ENCODE measurements around the gene CMC4. TPM values are rescaled to one million over a fixed set of nuclear protein-coding genes. Genes with fewer than 3 reads are reported as not detected.

CMC4 gene
- 6.1 TPM for total RNA-seq (ENCODE audit: unreplicated experiment)
- long read RNA-seq, partial matches to known transcripts, result 0 of 2 reads
- long read RNA-seq, other reads (novel, unspliced or antisense), result 0 of 2 reads

- H3K27me3 Mint-ChIP-seq (ENCODE audit: unreplicated experiment), result peaks cover 2% of the 10 kb centered on the region
- TF ChIP-seq CTCF (IDR thresholded peaks at IDR 0.05; ENCODE audit: unreplicated experiment), result no peak
- peak within 1 kb of the TSS; percentile 93 for H3K4me3 Mint-ChIP-seq (ENCODE audit: unreplicated experiment)
- H3K9me3 Mint-ChIP-seq (ENCODE audit: unreplicated experiment), result no peaks in the 10 kb centered on the region
- peaks cover 29% of the 10 kb centered on the region for H3K4me1 Mint-ChIP-seq (ENCODE audit: unreplicated experiment)
- H3K27ac Mint-ChIP-seq (ENCODE audit: unreplicated experiment), result peak within 1 kb of the TSS; percentile 88
- H3K36me3 Mint-ChIP-seq (ENCODE audit: low read depth, unreplicated experiment), result peaks cover 23% of the 10 kb centered on the region
- peak; percentile 71 for DNase-seq (ENCODE audit: low spot score)
These were observed at the start of gene CMC4, which contains the start of the genes BRCC3 and MTCP1 for GRCh38 chrX:155070975-155071693. TSS of gene CMC4 (minus strand) at chrX:155071136. CDS start at chrX:155064023, 7,113 bp downstream. TSS of gene BRCC3 (plus strand) at chrX:155071508. CDS start at chrX:155071528, 20 bp downstream. TSS of gene MTCP1 (minus strand) at chrX:155071136. CDS start at chrX:155066010, 5,126 bp downstream.

GRCh38 chrX:155115174-155115819 lies 44.4 kb upstream of the CMC4 start:
- no peak for DNase-seq (ENCODE audit: low spot score)
- no peak overlapping the region for H3K27ac Mint-ChIP-seq (ENCODE audit: unreplicated experiment)
- no peak overlapping the region for H3K4me3 Mint-ChIP-seq (ENCODE audit: unreplicated experiment)
- H3K36me3 Mint-ChIP-seq (ENCODE audit: low read depth, unreplicated experiment), result no peaks in the 10 kb centered on the region
- no peak for TF ChIP-seq CTCF (IDR thresholded peaks at IDR 0.05; ENCODE audit: unreplicated experiment)
- no peaks in the 10 kb centered on the region for H3K9me3 Mint-ChIP-seq (ENCODE audit: unreplicated experiment)
- peaks cover 2% of the 10 kb centered on the region for H3K27me3 Mint-ChIP-seq (ENCODE audit: unreplicated experiment)
- H3K4me1 Mint-ChIP-seq (ENCODE audit: unreplicated experiment), result no peaks in the 10 kb centered on the region

GRCh38 chrX:155113097-155113496 lies 42.2 kb upstream of the CMC4 start:
- H3K9me3 Mint-ChIP-seq (ENCODE audit: unreplicated experiment), result no peaks in the 10 kb centered on the region
- no peak overlapping the region for H3K27ac Mint-ChIP-seq (ENCODE audit: unreplicated experiment)
- H3K4me1 Mint-ChIP-seq (ENCODE audit: unreplicated experiment), result no peaks in the 10 kb centered on the region
- H3K4me3 Mint-ChIP-seq (ENCODE audit: unreplicated experiment), result no peak overlapping the region
- DNase-seq (ENCODE audit: low spot score), result no peak
- H3K27me3 Mint-ChIP-seq (ENCODE audit: unreplicated experiment), result peaks cover 1% of the 10 kb centered on the region
- no peak for TF ChIP-seq CTCF (IDR thresholded peaks at IDR 0.05; ENCODE audit: unreplicated experiment)
- no peaks in the 10 kb centered on the region for H3K36me3 Mint-ChIP-seq (ENCODE audit: low read depth, unreplicated experiment)

- TF ChIP-seq CTCF (IDR thresholded peaks at IDR 0.05; ENCODE audit: unreplicated experiment), result no peak
- Mint-ChIP-seq H3K4me1 (ENCODE audit: unreplicated experiment) (no peaks in the 10 kb centered on the region), H3K4me3 (ENCODE audit: unreplicated experiment) (no peak overlapping the region)
These were observed 41.2 kb upstream of the CMC4 start for GRCh38 chrX:155112171-155112570.

GRCh38 chrX:155108427-155108826 lies 37.5 kb upstream of the CMC4 start:
- Mint-ChIP-seq H3K4me1 (ENCODE audit: unreplicated experiment) (no peaks in the 10 kb centered on the region), H3K9me3 (ENCODE audit: unreplicated experiment) (no peaks in the 10 kb centered on the region), H3K27me3 (ENCODE audit: unreplicated experiment) (no peaks in the 10 kb centered on the region), H3K4me3 (ENCODE audit: unreplicated experiment) (no peak overlapping the region), H3K27ac (ENCODE audit: unreplicated experiment) (no peak overlapping the region), H3K36me3 (ENCODE audit: low read depth, unreplicated experiment) (no peaks in the 10 kb centered on the region)
- TF ChIP-seq CTCF (IDR thresholded peaks at IDR 0.05; ENCODE audit: unreplicated experiment), result no peak
- no peak for DNase-seq (ENCODE audit: low spot score)

More at GRCh38 chrX:155112171-155112570, 41.2 kb upstream of the CMC4 start:
- H3K9me3 Mint-ChIP-seq (ENCODE audit: unreplicated experiment), result no peaks in the 10 kb centered on the region
- no peak for DNase-seq (ENCODE audit: low spot score)
- no peak overlapping the region for H3K27ac Mint-ChIP-seq (ENCODE audit: unreplicated experiment)
- H3K36me3 Mint-ChIP-seq (ENCODE audit: low read depth, unreplicated experiment), result no peaks in the 10 kb centered on the region
- H3K27me3 Mint-ChIP-seq (ENCODE audit: unreplicated experiment), result no peaks in the 10 kb centered on the region

All from endothelial cell (in vitro differentiated cells).